SU-DHL-6 (cell line): ENCODE results near the gene CCT4.

Experiments used
- EZH2phosphoT487 ChIP-seq: fragments of 200-600 bp; sonication (generic), shearing (Covaris generic); conservative IDR thresholded peaks from 2 replicates; pipeline ENCODE4 v1.6.1; 2018; ENCODE audit warnings: mild to moderate bottlenecking, antibody characterized with exemption, low read length, moderate library complexity, mixed read lengths
- TF ChIP-seq, protein P1 (sequence below): fragments of 200-600 bp; sonication (generic); IDR thresholded peaks from one replicate; pipeline ENCODE4 v1.5.1; 2017; ENCODE audit warnings: antibody characterized with exemption, mild to moderate bottlenecking, low read length, moderate library complexity; ENCODE audit not compliant: insufficient read depth, poor library complexity, severe bottlenecking

DNA sequence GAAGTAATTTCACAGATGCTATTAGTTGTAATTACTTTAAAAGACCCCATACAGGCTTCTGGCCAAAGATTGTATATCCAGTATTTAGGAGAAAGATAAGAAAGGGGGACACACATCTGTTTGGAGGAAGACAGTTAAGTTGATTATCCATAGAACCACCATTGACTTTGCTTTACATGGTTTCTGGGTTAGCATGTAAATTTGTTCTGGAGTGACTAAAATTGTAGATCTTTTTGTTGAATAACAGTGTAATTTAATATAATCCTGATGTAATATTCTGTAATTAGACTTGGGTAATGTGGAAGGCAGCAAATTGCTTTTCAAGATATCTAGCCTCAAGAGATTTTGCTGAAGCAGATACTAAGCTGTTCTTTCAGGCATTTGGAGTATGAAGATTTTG lies 34.3 kb upstream of the CCT4 start:
- TF ChIP-seq, protein P1, sequence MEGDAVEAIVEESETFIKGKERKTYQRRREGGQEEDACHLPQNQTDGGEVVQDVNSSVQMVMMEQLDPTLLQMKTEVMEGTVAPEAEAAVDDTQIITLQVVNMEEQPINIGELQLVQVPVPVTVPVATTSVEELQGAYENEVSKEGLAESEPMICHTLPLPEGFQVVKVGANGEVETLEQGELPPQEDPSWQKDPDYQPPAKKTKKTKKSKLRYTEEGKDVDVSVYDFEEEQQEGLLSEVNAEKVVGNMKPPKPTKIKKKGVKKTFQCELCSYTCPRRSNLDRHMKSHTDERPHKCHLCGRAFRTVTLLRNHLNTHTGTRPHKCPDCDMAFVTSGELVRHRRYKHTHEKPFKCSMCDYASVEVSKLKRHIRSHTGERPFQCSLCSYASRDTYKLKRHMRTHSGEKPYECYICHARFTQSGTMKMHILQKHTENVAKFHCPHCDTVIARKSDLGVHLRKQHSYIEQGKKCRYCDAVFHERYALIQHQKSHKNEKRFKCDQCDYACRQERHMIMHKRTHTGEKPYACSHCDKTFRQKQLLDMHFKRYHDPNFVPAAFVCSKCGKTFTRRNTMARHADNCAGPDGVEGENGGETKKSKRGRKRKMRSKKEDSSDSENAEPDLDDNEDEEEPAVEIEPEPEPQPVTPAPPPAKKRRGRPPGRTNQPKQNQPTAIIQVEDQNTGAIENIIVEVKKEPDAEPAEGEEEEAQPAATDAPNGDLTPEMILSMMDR = no peak
- no peak for TF ChIP-seq EZH2phosphoT487
